Liver (tissue), 9 donors: Measurements from ENCODE around the gene GPR107. TPM values are rescaled to one million over a fixed set of nuclear protein-coding genes. Genes with fewer than 3 reads are reported as not detected.
A peak's percentile ranks its signal among the peaks of the same experiment; 100 is the strongest.

Experiments
- DNase-seq: peaks from one replicate; pipeline ENCODE4 v3.0.0-alpha.2; 2017; ENCODE audit warnings: low spot score
- H3K27ac ChIP-seq, 2 donors: one replicate each; pipeline ENCODE4 v1.7.0; 2013; ENCODE audit warnings: inconsistent platforms in 2 of 2, low read length in 2 of 2, control low read depth in 1 of 2, low read depth in 1 of 2, mild to moderate bottlenecking in 1 of 2
- H3K27me3 ChIP-seq, 4 donors: one replicate each; pipeline versions ENCODE4 v1.6.1 to v1.7.0; 2013; ENCODE audit warnings: low read length in 3 of 4, inconsistent platforms in 1 of 4, mild to moderate bottlenecking in 1 of 4, moderate library complexity in 1 of 4; ENCODE audit not compliant: control insufficient read depth in 4 of 4, insufficient read depth in 4 of 4
- H3K36me3 ChIP-seq, 4 donors: one replicate each; pipeline versions ENCODE4 v1.6.1 to v1.7.0; 2013; ENCODE audit warnings: low read length in 3 of 4, mild to moderate bottlenecking in 3 of 4, low read depth in 1 of 4, moderate library complexity in 1 of 4; ENCODE audit not compliant: control insufficient read depth in 4 of 4, insufficient read depth in 3 of 4
- H3K4me1 ChIP-seq, 4 donors: one replicate each; pipeline versions ENCODE4 v1.6.1 to v1.7.0; 2013; ENCODE audit warnings: low read length in 3 of 4, mild to moderate bottlenecking in 3 of 4, moderate library complexity in 1 of 4; ENCODE audit not compliant: control insufficient read depth in 4 of 4, insufficient read depth in 4 of 4
- H3K4me3 ChIP-seq, 3 donors: one replicate each; pipeline versions ENCODE4 v1.6.1 to v1.7.0; 2013; ENCODE audit warnings: low read length in 3 of 3, control low read depth in 1 of 3, low read depth in 1 of 3, mild to moderate bottlenecking in 1 of 3
- H3K9ac ChIP-seq, 2 donors: one replicate each; pipeline ENCODE4 v1.7.0; 2013; ENCODE audit warnings: low read length in 2 of 2, mild to moderate bottlenecking in 2 of 2, moderate library complexity in 2 of 2, control low read depth in 1 of 2, low read depth in 1 of 2
- H3K9me3 ChIP-seq, 4 donors: one replicate each; pipeline versions ENCODE4 v1.6.1 to v1.7.0; 2013; ENCODE audit warnings: low read length in 3 of 4; ENCODE audit not compliant: control insufficient read depth in 4 of 4
- EGR1 ChIP-seq, 2 donors: IDR thresholded peaks; 2 replicates each; pipeline ENCODE4 v1.6.1; 2016 to 2018; ENCODE audit warnings: antibody characterized with exemption in 2 of 2, low read depth in 2 of 2
- FOXA1 ChIP-seq: IDR thresholded peaks from 2 replicates; pipeline ENCODE4 v1.6.1; 2016; ENCODE audit warnings: antibody characterized with exemption
- FOXA2 ChIP-seq: IDR thresholded peaks from 2 replicates; pipeline ENCODE4 v1.6.1; 2016; ENCODE audit warnings: antibody characterized with exemption
- GABPA ChIP-seq, 2 donors: IDR thresholded peaks in 1 of 2; conservative IDR thresholded peaks in 1 of 2; 2 replicates each; pipeline ENCODE4 v1.6.1; 2016; ENCODE audit warnings: antibody characterized with exemption in 2 of 2, mild to moderate bottlenecking in 1 of 2, moderate library complexity in 1 of 2
- HNF4A ChIP-seq, 2 donors: conservative IDR thresholded peaks; 2 replicates each; pipeline ENCODE4 v1.6.1; 2016; ENCODE audit warnings: antibody characterized with exemption in 2 of 2, mild to moderate bottlenecking in 2 of 2
- HNF4G ChIP-seq: IDR thresholded peaks from 2 replicates; pipeline ENCODE4 v1.6.1; 2016; ENCODE audit warnings: antibody characterized with exemption
- JUND ChIP-seq, 2 donors: IDR thresholded peaks; 2 replicates each; pipeline ENCODE4 v1.6.1; 2016; ENCODE audit warnings: antibody characterized with exemption in 2 of 2
- NR2F2 ChIP-seq: IDR thresholded peaks from 2 replicates; pipeline ENCODE4 v1.6.1; 2016; ENCODE audit warnings: antibody characterized with exemption
- RAD21 ChIP-seq, 2 donors: IDR thresholded peaks; 2 replicates each; pipeline ENCODE4 v1.6.1; 2016; ENCODE audit warnings: antibody characterized with exemption in 2 of 2, mild to moderate bottlenecking in 2 of 2
- RXRA ChIP-seq, 2 donors: IDR thresholded peaks; 2 replicates each; pipeline ENCODE4 v1.6.1; 2017 to 2018; ENCODE audit warnings: antibody characterized with exemption in 2 of 2, mild to moderate bottlenecking in 1 of 2
- SP1 ChIP-seq: IDR thresholded peaks from 2 replicates; pipeline ENCODE4 v1.6.1; 2018; ENCODE audit warnings: antibody characterized with exemption, mild to moderate bottlenecking
- TAF1 ChIP-seq: conservative IDR thresholded peaks from 2 replicates; pipeline ENCODE4 v1.6.1; 2016; ENCODE audit warnings: antibody characterized with exemption, mild to moderate bottlenecking
- YY1 ChIP-seq: IDR thresholded peaks from 2 replicates; pipeline ENCODE4 v1.6.1; 2016; ENCODE audit warnings: antibody characterized with exemption, mild to moderate bottlenecking
- WGBS: extraction: QIAGEN DNeasy Blood & Tissue Kit; methylation state at CpG from one replicate; pipeline ENCODE4 v1.1.7; 2013; 5-methylcytosine and 5-hydroxymethylcytosine counted together
- polyA plus RNA-seq, 2 donors: library from polyadenylated mRNA; stranded (reverse) in 1 of 2; unstranded in 1 of 2; fragments of 200-250 nt in 1 of 2; fragments of >200 nt in 1 of 2; fragmentation: Nextera tagmentation in 1 of 2; extraction: Ambion mirVana in 1 of 2; gene quantifications; one replicate each; pipeline versions ENCODE4 v1.2.1 to v1.2.3, GENCODE V29; 2013 to 2015
- total RNA-seq, 2 donors: library from RNA; depleted of rRNA; stranded (reverse); fragments of >200 nt; gene quantifications; one replicate each; pipeline ENCODE4 v1.2.3, GENCODE V29; 2014
- TF ChIP-seq, protein P1 (sequence below): IDR thresholded peaks from 2 replicates; pipeline ENCODE4 v1.6.1; 2016; ENCODE audit warnings: antibody characterized with exemption, mild to moderate bottlenecking
- TF ChIP-seq, protein P2 (sequence below): IDR thresholded peaks from 2 replicates; pipeline ENCODE4 v1.6.1; 2016; ENCODE audit warnings: antibody characterized with exemption
- TF ChIP-seq, protein P3 (sequence below): IDR thresholded peaks from 2 replicates; pipeline ENCODE4 v1.6.1; 2016; ENCODE audit warnings: antibody characterized with exemption
- TF ChIP-seq, protein P4 (sequence below): IDR thresholded peaks from 2 replicates; pipeline ENCODE4 v1.6.1; 2016; ENCODE audit warnings: antibody characterized with exemption
- TF ChIP-seq, protein P5 (sequence below): fragments of 150-350 bp; IDR thresholded peaks from 2 replicates; pipeline ENCODE4 v1.5.1; 2017; ENCODE audit warnings: improper control_type of control experiment, low read depth, low read length; ENCODE audit not compliant: missing input control
- donor health status: healthy.
- donor health status: healthy.
- donor health status: healthy.
- donor health status: healthy.
- donor health status: healthy.

The GPR107 gene
- total and polyA plus RNA-seq, 4 donors: 3.8 to 17.2 (median 11.4) TPM

DNA sequence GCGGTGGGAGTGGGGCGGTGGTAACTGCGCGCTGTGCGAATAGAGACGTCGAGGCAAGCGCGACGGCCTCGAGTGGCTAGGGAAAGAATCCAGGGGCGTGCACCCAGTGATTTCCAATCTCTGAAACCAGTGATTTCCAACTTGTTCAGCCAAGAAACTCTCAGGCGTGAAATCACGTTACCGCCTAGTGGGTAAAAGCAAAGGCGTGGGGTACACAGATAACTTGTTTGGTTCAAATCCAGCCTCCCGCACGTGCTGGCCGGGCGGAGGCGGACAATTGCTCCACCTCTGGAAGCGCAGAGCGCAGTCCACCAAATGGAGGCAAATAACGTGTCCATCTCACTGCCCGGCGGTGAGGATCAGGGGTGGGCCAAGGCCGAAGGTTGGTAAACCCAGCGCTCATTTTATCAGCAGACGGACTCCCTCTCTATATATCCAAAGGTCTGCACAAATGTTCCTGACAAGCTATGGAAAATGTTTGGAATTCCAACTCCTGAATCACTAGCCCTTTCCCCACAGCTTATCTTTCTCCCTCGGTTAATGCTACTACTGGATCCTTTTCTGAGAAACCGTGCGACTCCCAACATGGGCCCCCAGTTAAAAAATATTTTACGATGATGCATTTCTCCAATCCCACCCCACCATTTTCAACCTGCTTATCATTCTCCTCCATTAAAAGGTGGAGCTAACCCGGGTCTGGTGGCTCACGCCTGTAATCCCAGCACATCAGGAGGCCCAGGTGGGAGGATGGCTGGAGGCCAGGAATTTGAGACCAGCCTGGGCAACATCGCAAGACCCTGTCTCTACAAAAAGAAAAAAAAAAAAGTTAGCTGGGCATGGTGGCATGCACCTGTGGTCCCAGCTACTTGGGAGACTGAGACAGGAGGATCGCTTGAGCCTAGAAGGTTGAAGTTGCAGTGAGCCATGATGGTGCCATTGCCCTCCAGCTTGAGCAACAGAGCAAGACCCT lies 9.8 kb upstream of the GPR107 start:
- TF ChIP-seq FOXA2 (no peak), EGR1 (IDR thresholded peaks at IDR 0.05; ENCODE audit: low read depth in 2 of 2) (peak in 1 of 2 donors; percentile 17), NR2F2 (no peak), SP1 (no peak), TAF1 (no peak), GABPA (IDR thresholded peaks at IDR 0.05 in 1 of 2, conservative IDR thresholded peaks at IDR 0.05 in 1 of 2) (no peak), JUND (IDR thresholded peaks at IDR 0.05) (no peak), RAD21 (IDR thresholded peaks at IDR 0.05) (peak; percentile 37 to 63), FOXA1 (no peak), YY1 (peak; percentile 86), HNF4G (no peak), HNF4A (conservative IDR thresholded peaks at IDR 0.05) (peak in 1 of 2 donors; percentile 37), RXRA (IDR thresholded peaks at IDR 0.05) (no peak)
- TF ChIP-seq, protein P1, sequence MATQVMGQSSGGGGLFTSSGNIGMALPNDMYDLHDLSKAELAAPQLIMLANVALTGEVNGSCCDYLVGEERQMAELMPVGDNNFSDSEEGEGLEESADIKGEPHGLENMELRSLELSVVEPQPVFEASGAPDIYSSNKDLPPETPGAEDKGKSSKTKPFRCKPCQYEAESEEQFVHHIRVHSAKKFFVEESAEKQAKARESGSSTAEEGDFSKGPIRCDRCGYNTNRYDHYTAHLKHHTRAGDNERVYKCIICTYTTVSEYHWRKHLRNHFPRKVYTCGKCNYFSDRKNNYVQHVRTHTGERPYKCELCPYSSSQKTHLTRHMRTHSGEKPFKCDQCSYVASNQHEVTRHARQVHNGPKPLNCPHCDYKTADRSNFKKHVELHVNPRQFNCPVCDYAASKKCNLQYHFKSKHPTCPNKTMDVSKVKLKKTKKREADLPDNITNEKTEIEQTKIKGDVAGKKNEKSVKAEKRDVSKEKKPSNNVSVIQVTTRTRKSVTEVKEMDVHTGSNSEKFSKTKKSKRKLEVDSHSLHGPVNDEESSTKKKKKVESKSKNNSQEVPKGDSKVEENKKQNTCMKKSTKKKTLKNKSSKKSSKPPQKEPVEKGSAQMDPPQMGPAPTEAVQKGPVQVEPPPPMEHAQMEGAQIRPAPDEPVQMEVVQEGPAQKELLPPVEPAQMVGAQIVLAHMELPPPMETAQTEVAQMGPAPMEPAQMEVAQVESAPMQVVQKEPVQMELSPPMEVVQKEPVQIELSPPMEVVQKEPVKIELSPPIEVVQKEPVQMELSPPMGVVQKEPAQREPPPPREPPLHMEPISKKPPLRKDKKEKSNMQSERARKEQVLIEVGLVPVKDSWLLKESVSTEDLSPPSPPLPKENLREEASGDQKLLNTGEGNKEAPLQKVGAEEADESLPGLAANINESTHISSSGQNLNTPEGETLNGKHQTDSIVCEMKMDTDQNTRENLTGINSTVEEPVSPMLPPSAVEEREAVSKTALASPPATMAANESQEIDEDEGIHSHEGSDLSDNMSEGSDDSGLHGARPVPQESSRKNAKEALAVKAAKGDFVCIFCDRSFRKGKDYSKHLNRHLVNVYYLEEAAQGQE: no peak
- TF ChIP-seq, protein P2, sequence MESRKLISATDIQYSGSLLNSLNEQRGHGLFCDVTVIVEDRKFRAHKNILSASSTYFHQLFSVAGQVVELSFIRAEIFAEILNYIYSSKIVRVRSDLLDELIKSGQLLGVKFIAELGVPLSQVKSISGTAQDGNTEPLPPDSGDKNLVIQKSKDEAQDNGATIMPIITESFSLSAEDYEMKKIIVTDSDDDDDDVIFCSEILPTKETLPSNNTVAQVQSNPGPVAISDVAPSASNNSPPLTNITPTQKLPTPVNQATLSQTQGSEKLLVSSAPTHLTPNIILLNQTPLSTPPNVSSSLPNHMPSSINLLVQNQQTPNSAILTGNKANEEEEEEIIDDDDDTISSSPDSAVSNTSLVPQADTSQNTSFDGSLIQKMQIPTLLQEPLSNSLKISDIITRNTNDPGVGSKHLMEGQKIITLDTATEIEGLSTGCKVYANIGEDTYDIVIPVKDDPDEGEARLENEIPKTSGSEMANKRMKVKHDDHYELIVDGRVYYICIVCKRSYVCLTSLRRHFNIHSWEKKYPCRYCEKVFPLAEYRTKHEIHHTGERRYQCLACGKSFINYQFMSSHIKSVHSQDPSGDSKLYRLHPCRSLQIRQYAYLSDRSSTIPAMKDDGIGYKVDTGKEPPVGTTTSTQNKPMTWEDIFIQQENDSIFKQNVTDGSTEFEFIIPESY: no peak
- TF ChIP-seq, protein P3, sequence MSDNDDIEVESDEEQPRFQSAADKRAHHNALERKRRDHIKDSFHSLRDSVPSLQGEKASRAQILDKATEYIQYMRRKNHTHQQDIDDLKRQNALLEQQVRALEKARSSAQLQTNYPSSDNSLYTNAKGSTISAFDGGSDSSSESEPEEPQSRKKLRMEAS: peak; percentile 93
- TF ChIP-seq, protein P4, sequence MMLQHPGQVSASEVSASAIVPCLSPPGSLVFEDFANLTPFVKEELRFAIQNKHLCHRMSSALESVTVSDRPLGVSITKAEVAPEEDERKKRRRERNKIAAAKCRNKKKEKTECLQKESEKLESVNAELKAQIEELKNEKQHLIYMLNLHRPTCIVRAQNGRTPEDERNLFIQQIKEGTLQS: no peak
- TF ChIP-seq, protein P5, sequence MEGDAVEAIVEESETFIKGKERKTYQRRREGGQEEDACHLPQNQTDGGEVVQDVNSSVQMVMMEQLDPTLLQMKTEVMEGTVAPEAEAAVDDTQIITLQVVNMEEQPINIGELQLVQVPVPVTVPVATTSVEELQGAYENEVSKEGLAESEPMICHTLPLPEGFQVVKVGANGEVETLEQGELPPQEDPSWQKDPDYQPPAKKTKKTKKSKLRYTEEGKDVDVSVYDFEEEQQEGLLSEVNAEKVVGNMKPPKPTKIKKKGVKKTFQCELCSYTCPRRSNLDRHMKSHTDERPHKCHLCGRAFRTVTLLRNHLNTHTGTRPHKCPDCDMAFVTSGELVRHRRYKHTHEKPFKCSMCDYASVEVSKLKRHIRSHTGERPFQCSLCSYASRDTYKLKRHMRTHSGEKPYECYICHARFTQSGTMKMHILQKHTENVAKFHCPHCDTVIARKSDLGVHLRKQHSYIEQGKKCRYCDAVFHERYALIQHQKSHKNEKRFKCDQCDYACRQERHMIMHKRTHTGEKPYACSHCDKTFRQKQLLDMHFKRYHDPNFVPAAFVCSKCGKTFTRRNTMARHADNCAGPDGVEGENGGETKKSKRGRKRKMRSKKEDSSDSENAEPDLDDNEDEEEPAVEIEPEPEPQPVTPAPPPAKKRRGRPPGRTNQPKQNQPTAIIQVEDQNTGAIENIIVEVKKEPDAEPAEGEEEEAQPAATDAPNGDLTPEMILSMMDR: peak; percentile 11
- Histone ChIP-seq H3K27ac (peak overlapping the region; percentile 89 to 90), H3K36me3 (no peaks in the 10 kb centered on the region), H3K9ac (peak overlapping the region in 1 of 2 donors; percentile 36), H3K27me3 (no peaks in the 10 kb centered on the region), H3K4me3 (peak overlapping the region; percentile 27 to 95 (median 59)), H3K4me1 (peaks cover 2 to 21% (median 17%) of the 10 kb centered on the region in 4 donors), H3K9me3 (no peaks in the 10 kb centered on the region)
- 24% methylated on average over 37 of the region's 37 CpGs for WGBS
- no peak for DNase-seq
